H9 (cell line): Measurements from ENCODE around the gene LRPAP1. TPM values are rescaled to one million over a fixed set of nuclear protein-coding genes. Genes with fewer than 3 reads are reported as not detected.
"Not testable (repeated sequence)": the region's sequence is repeated elsewhere in the genome, so short reads cannot be mapped to it uniquely, and the experiment has no call there.

Experiments used
- DNase-seq: peaks from one replicate; pipeline ENCODE4 v3.0.0-alpha.2; 2017
- H2AFZ ChIP-seq: one replicate; pipeline ENCODE4 v1.6.1; 2013; ENCODE audit warnings: mild to moderate bottlenecking, low read length, control low read depth, moderate library complexity
- H2AK5ac ChIP-seq: 2 replicates; pipeline ENCODE4 v1.6.1; 2013; ENCODE audit warnings: low read length, control low read depth, mixed read lengths; ENCODE audit not compliant: insufficient read length
- H2BK120ac ChIP-seq: one replicate; pipeline ENCODE4 v1.6.1; 2013; ENCODE audit warnings: low read depth, mild to moderate bottlenecking, low read length, control low read depth, inconsistent platforms; ENCODE audit not compliant: poor library complexity, severe bottlenecking
- H2BK12ac ChIP-seq: 2 replicates; pipeline ENCODE4 v1.6.1; 2013; ENCODE audit warnings: low read length, control low read depth, mixed read lengths, low read depth; ENCODE audit not compliant: insufficient read length
- H2BK15ac ChIP-seq: 2 replicates; pipeline ENCODE4 v1.6.1; 2013; ENCODE audit warnings: low read depth, low read length, control low read depth
- H2BK20ac ChIP-seq: one replicate; pipeline ENCODE4 v1.6.1; 2013; ENCODE audit warnings: low read depth, mild to moderate bottlenecking, low read length, control low read depth, inconsistent platforms; ENCODE audit not compliant: poor library complexity, severe bottlenecking
- H2BK5ac ChIP-seq: 2 replicates; pipeline ENCODE4 v1.6.1; 2013; ENCODE audit warnings: low read length, control low read depth, mixed read lengths; ENCODE audit not compliant: insufficient read length
- H3K14ac ChIP-seq: 2 replicates; pipeline ENCODE4 v1.6.1; 2013; ENCODE audit warnings: low read length, control low read depth; ENCODE audit not compliant: insufficient read depth
- H3K18ac ChIP-seq: 2 replicates; pipeline ENCODE4 v1.6.1; 2013; ENCODE audit warnings: low read depth, mild to moderate bottlenecking, mixed read lengths, low read length, control low read depth; ENCODE audit not compliant: insufficient read length
- H3K23ac ChIP-seq: 2 replicates; pipeline ENCODE4 v1.6.1; 2013; ENCODE audit warnings: low read length, control low read depth, mixed read lengths, low read depth; ENCODE audit not compliant: insufficient read length
- H3K23me2 ChIP-seq: 2 replicates; pipeline ENCODE4 v1.6.1; 2013; ENCODE audit warnings: low read depth, mild to moderate bottlenecking, mixed read lengths, low read length, control low read depth; ENCODE audit not compliant: insufficient read length, poor library complexity, severe bottlenecking
- H3K27ac ChIP-seq: 2 replicates; pipeline ENCODE4 v1.5.1; 2013; ENCODE audit warnings: low read length, control low read depth, mixed read lengths, low read depth; ENCODE audit not compliant: insufficient read length
- H3K27me3 ChIP-seq: 2 replicates; pipeline ENCODE4 v1.6.1; 2013; ENCODE audit warnings: low read length, control low read depth, inconsistent platforms; ENCODE audit not compliant: insufficient read depth
- H3K4ac ChIP-seq: 2 replicates; pipeline ENCODE4 v1.6.1; 2013; ENCODE audit warnings: low read depth, mild to moderate bottlenecking, control low read depth, inconsistent platforms, low read length, moderate library complexity
- H3K4me1 ChIP-seq: 2 replicates; pipeline ENCODE4 v1.6.1; 2013; ENCODE audit warnings: low read length, control low read depth, inconsistent platforms; ENCODE audit not compliant: insufficient read depth
- H3K4me2 ChIP-seq: 2 replicates; pipeline ENCODE4 v1.6.1; 2013; ENCODE audit warnings: low read length, control low read depth, mixed read lengths; ENCODE audit not compliant: insufficient read length, insufficient read depth
- H3K56ac ChIP-seq: 2 replicates; pipeline ENCODE4 v1.6.1; 2013; ENCODE audit warnings: low read depth, mild to moderate bottlenecking, mixed read lengths, low read length, control low read depth; ENCODE audit not compliant: insufficient read length
- H3K79me1 ChIP-seq: 2 replicates; pipeline ENCODE4 v1.6.1; 2013; ENCODE audit warnings: low read depth, mild to moderate bottlenecking, moderate library complexity, low read length, control low read depth, inconsistent platforms; ENCODE audit not compliant: insufficient read depth, poor library complexity, severe bottlenecking
- H3K79me2 ChIP-seq: 2 replicates; pipeline ENCODE4 v1.6.1; 2013; ENCODE audit warnings: low read length, control low read depth, inconsistent platforms; ENCODE audit not compliant: insufficient read depth
- H3K9ac ChIP-seq: 2 replicates; pipeline ENCODE4 v1.6.1; 2013; ENCODE audit warnings: low read length, control low read depth, mixed read lengths; ENCODE audit not compliant: insufficient read length; ENCODE audit errors: extremely low read depth
- H3K9me3 ChIP-seq: one replicate; pipeline ENCODE4 v1.6.1; 2013; ENCODE audit warnings: low read depth, low read length, inconsistent platforms; ENCODE audit not compliant: control insufficient read depth
- H3T11ph ChIP-seq: one replicate; pipeline ENCODE4 v1.6.1; 2013; ENCODE audit warnings: mild to moderate bottlenecking, low read length, control low read depth, inconsistent platforms
- H4K20me1 ChIP-seq: one replicate; pipeline ENCODE4 v1.6.1; 2013; ENCODE audit not compliant: control insufficient read depth, insufficient read length, insufficient read depth
- H4K5ac ChIP-seq: 2 replicates; pipeline ENCODE4 v1.6.1; 2013; ENCODE audit warnings: low read depth, mild to moderate bottlenecking, mixed read lengths, low read length, control low read depth; ENCODE audit not compliant: insufficient read length
- H4K8ac ChIP-seq: replicated peaks from 2 replicates; pipeline ENCODE4 v1.6.1; 2013; ENCODE audit warnings: low read length, control low read depth, mixed read lengths, low read depth; ENCODE audit not compliant: insufficient read length
- H4K91ac ChIP-seq: 2 replicates; pipeline ENCODE4 v1.6.1; 2013; ENCODE audit warnings: low read depth, mild to moderate bottlenecking, moderate library complexity, mixed read lengths, low read length, control low read depth; ENCODE audit not compliant: insufficient read length
- H3K27ac Mint-ChIP-seq, 3 experiments: 2 replicates in 2 of 3; 3 replicates in 1 of 3; pipeline ENCODE4 v1.8.0; 2020 to 2021; ENCODE audit warnings: mixed read lengths in 3 of 3, mild to moderate bottlenecking in 1 of 3, moderate library complexity in 1 of 3
- H3K27me3 Mint-ChIP-seq: 2 replicates; pipeline ENCODE4 v1.8.0; 2021; ENCODE audit warnings: low read depth, mild to moderate bottlenecking, moderate library complexity, mixed read lengths
- H3K36me3 Mint-ChIP-seq, 3 experiments: 2 replicates in 2 of 3; 3 replicates in 1 of 3; pipeline ENCODE4 v1.8.0; 2020 to 2021; ENCODE audit warnings: low read depth in 3 of 3, mixed read lengths in 3 of 3; ENCODE audit not compliant: insufficient read depth in 1 of 3
- H3K4me1 Mint-ChIP-seq, 2 experiments: 2 replicates each; pipeline ENCODE4 v1.8.0; 2020; ENCODE audit warnings: mixed read lengths in 2 of 2
- H3K4me3 Mint-ChIP-seq, 2 experiments: 2 replicates in 1 of 2; 3 replicates in 1 of 2; pipeline ENCODE4 v1.8.0; 2020 to 2021; ENCODE audit warnings: mild to moderate bottlenecking in 2 of 2, mixed read lengths in 2 of 2, moderate library complexity in 1 of 2
- H3K9me3 Mint-ChIP-seq, 2 experiments: 2 replicates in 1 of 2; 3 replicates in 1 of 2; pipeline ENCODE4 v1.8.0; 2020; ENCODE audit warnings: mild to moderate bottlenecking in 2 of 2, mixed read lengths in 2 of 2, moderate library complexity in 1 of 2
- WGBS: extraction: QIAGEN DNeasy Blood & Tissue Kit; methylation state at CpG from one replicate; pipeline ENCODE4 v1.1.7; 2013; ENCODE audit warnings: missing lambda C conversion rate, low lambda C conversion rate, mixed read lengths; ENCODE audit not compliant: insufficient read length; ENCODE audit errors: extremely low coverage; 5-methylcytosine and 5-hydroxymethylcytosine counted together
- total RNA-seq: library from RNA; stranded (reverse); gene quantifications from 2 replicates; pipeline ENCODE4 v1.2.1, GENCODE V29; 2021

The LRPAP1 gene
- total RNA-seq, 1 experiment from 2014 or later: 85.9 TPM

GRCh38 chr4:3581334-3582090, 49.3 kb upstream of the LRPAP1 start:
- H2BK15ac ChIP-seq, H3K23ac ChIP-seq, H3K23me2 ChIP-seq, H3K36me3 Mint-ChIP-seq, H3K4me3 Mint-ChIP-seq, H2AFZ ChIP-seq, H3K79me1 ChIP-seq, H3K27ac ChIP-seq, DNase-seq, H2BK20ac ChIP-seq, H4K20me1 ChIP-seq, H3K4me1 ChIP-seq, H3K79me2 ChIP-seq, H3K27me3 ChIP-seq, H3K9ac ChIP-seq, H3K14ac ChIP-seq, H4K5ac ChIP-seq, H2BK12ac ChIP-seq, H2BK5ac ChIP-seq, H3K18ac ChIP-seq, H4K8ac ChIP-seq, H3K4ac ChIP-seq, H3T11ph ChIP-seq, H3K4me2 ChIP-seq, H3K27ac Mint-ChIP-seq, H3K56ac ChIP-seq, H3K9me3 Mint-ChIP-seq, H2BK120ac ChIP-seq, H2AK5ac ChIP-seq, H3K4me1 Mint-ChIP-seq, H3K9me3 ChIP-seq, H4K91ac ChIP-seq: not testable (repeated sequence)
- WGBS: no CpG with 5 or more reads among the region's 15 CpGs
- peaks cover 34% of the 10 kb centered on the region for H3K27me3 Mint-ChIP-seq

DNA sequence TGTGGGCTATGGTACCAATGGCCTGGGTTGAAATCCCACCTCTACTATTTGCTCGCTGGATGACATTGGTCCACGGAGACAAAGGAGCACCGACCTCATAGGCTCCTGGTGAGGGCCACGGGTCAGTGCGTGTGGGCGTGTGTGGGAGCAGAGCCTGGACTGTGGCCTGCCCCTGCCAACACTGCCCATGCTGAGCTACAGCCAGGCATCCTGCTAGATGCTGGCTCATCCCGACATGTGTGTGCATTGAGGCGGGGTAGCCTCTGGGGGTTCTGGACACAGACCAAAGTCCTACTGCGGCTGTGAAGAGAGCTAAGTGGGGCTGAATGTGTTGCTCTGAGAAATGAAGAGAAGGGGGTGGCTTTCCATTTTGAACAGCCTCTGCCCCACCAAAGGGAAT, 48.6 kb upstream of the LRPAP1 start:
- not testable (repeated sequence) for H2AFZ ChIP-seq, H3K23ac ChIP-seq, H3K79me2 ChIP-seq, H3K9me3 Mint-ChIP-seq, H3K4me1 ChIP-seq, H4K91ac ChIP-seq, H3K9ac ChIP-seq, H2BK120ac ChIP-seq, H2BK20ac ChIP-seq, H2BK5ac ChIP-seq, H3K27me3 ChIP-seq, H4K20me1 ChIP-seq, H3K9me3 ChIP-seq, DNase-seq, H2AK5ac ChIP-seq, H3K36me3 Mint-ChIP-seq, H2BK12ac ChIP-seq, H4K5ac ChIP-seq, H3K27ac ChIP-seq, H3K4me1 Mint-ChIP-seq, H3K4me2 ChIP-seq, H3K23me2 ChIP-seq, H3K79me1 ChIP-seq, H3K4ac ChIP-seq, H3T11ph ChIP-seq, H3K18ac ChIP-seq, H3K14ac ChIP-seq, H2BK15ac ChIP-seq, H3K4me3 Mint-ChIP-seq, H4K8ac ChIP-seq, H3K56ac ChIP-seq
- Mint-ChIP-seq H3K27me3 (peaks cover 34% of the 10 kb centered on the region), H3K27ac (peak overlapping the region in 1 of 3 experiments; percentile 82; a peak in 1 of 7 replicates)
- WGBS: no CpG with 5 or more reads among the region's 9 CpGs
